Measurements from ENCODE around the gene ACKR2. TPM values are rescaled to one million over a fixed set of nuclear protein-coding genes. Genes with fewer than 3 reads are reported as not detected.

ACKR2 gene
- total RNA-seq, 6 experiments from 2014 or later = 17.0 to 36.1 (median 23.0) TPM

DNA sequence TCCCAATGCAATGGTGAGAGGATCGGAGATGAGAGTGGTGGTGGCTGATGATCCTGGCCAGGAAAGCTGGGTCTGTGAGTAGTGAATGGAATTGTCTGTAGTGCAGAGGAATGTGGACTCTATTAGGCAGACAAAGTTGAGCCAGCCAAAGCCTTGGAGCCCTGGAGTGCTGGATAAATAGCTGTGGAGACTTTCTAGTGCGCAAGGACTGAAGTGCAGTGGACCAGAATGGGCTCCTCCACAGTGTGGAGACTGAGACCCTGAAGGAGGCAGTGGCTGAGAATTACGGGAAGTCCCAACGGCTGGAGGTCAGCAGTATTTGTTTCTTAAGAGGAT is 97.6 kb downstream of the ACKR2 start:
- H3K27ac ChIP-seq = no peak overlapping the region
- peaks cover 0 to 4% (median 0%) of the 10 kb centered on the region in 4 donors for H3K4me1 ChIP-seq
- H3K4me3 ChIP-seq = peak overlapping the region in 2 of 3 donors; percentile 64 to 71
- H3K27me3 ChIP-seq = no peaks in the 10 kb centered on the region
- no peak for TF ChIP-seq POLR2A (IDR thresholded peaks at IDR 0.05)
- TF ChIP-seq, protein P1, sequence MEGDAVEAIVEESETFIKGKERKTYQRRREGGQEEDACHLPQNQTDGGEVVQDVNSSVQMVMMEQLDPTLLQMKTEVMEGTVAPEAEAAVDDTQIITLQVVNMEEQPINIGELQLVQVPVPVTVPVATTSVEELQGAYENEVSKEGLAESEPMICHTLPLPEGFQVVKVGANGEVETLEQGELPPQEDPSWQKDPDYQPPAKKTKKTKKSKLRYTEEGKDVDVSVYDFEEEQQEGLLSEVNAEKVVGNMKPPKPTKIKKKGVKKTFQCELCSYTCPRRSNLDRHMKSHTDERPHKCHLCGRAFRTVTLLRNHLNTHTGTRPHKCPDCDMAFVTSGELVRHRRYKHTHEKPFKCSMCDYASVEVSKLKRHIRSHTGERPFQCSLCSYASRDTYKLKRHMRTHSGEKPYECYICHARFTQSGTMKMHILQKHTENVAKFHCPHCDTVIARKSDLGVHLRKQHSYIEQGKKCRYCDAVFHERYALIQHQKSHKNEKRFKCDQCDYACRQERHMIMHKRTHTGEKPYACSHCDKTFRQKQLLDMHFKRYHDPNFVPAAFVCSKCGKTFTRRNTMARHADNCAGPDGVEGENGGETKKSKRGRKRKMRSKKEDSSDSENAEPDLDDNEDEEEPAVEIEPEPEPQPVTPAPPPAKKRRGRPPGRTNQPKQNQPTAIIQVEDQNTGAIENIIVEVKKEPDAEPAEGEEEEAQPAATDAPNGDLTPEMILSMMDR (IDR thresholded peaks at IDR 0.05) = no peak
- ATAC-seq (peak in 1 of 4 donors; percentile 11), DNase-seq (no peak)
- no peaks in the 10 kb centered on the region for H3K9me3 ChIP-seq
- intact Hi-C loops (cut with DNase I) = no loop called here
- WGBS (ENCODE audit: insufficient coverage, low coverage, low lambda C conversion rate, missing lambda C conversion rate) = 71% methylated on average over 4 of the region's 4 CpGs
- no peaks in the 10 kb centered on the region for H3K36me3 ChIP-seq

DNA sequence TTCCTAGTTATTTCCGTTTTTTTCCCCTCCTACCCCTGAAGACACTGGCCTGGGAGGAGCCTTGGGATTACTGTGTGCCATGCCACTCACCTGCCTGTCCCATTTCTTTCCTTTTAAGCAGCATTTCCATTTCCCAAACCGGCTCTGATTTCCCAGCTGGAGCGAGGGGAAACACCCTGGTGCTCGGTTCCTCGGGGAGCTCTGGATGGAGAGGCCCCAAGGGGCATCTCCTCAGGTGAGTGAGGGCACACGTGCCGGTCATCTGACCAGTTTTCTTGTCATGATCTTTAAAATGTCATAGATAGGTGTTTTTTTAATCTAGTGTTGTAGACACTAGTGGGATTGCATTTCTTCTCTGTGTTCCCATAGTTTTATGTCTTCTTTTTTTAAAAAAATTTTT is 99.4 kb downstream of the ACKR2 start:
- peaks cover 0 to 4% (median 0%) of the 10 kb centered on the region in 4 donors for H3K9me3 ChIP-seq
- peaks cover 0 to 3% (median 0%) of the 10 kb centered on the region in 4 donors for H3K36me3 ChIP-seq
- peaks cover 0 to 4% (median 0%) of the 10 kb centered on the region in 4 donors for H3K4me1 ChIP-seq
- no peaks in the 10 kb centered on the region for H3K27me3 ChIP-seq
- WGBS (ENCODE audit: insufficient coverage, low coverage, low lambda C conversion rate, missing lambda C conversion rate) = 74% methylated on average over 4 of the region's 7 CpGs
- ATAC-seq = no peak
- TF ChIP-seq POLR2A (IDR thresholded peaks at IDR 0.05) = no peak
- TF ChIP-seq, protein P1 (IDR thresholded peaks at IDR 0.05) = no peak
- H3K4me3 ChIP-seq = no peak overlapping the region
- no peak overlapping the region for H3K27ac ChIP-seq
- DNase-seq = no peak
- intact Hi-C loops (cut with DNase I) = no loop called here

DNA sequence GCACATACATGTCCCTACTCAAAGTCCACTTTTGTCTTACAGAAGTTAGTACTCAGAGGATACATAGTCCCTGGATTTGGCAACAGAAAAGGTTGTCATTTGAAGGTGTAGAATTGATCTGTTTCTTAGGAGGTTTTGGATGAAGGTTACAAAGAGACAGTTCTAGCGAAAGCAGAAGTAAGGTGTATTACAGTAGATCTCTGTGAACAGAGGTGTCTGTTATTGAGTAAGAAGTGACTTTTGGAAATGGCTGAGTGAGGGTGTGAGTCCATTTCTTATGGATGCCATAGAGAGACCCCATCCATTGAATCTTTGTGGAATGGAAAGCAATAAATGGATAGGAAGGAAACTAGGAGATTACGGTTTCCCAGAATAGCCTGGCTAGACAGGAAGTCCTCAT is 102.3 kb downstream of the ACKR2 start:
- H3K27me3 ChIP-seq = no peaks in the 10 kb centered on the region
- H3K4me3 ChIP-seq = no peak overlapping the region
- intact Hi-C loops (cut with DNase I) = no loop called here
- H3K27ac ChIP-seq = no peak overlapping the region
- H3K36me3 ChIP-seq = peaks cover 0 to 12% (median 0%) of the 10 kb centered on the region in 4 donors
- peaks cover 0 to 22% (median 9%) of the 10 kb centered on the region in 4 donors for H3K9me3 ChIP-seq
- TF ChIP-seq, protein P1 (IDR thresholded peaks at IDR 0.05) = no peak
- TF ChIP-seq POLR2A (IDR thresholded peaks at IDR 0.05) = no peak
- ATAC-seq (no peak), DNase-seq (no peak)
- H3K4me1 ChIP-seq = peaks cover 0 to 2% (median 0%) of the 10 kb centered on the region in 4 donors
- 100% methylated on average over 2 of the region's 2 CpGs for WGBS (ENCODE audit: insufficient coverage, low coverage, low lambda C conversion rate, missing lambda C conversion rate)

DNA sequence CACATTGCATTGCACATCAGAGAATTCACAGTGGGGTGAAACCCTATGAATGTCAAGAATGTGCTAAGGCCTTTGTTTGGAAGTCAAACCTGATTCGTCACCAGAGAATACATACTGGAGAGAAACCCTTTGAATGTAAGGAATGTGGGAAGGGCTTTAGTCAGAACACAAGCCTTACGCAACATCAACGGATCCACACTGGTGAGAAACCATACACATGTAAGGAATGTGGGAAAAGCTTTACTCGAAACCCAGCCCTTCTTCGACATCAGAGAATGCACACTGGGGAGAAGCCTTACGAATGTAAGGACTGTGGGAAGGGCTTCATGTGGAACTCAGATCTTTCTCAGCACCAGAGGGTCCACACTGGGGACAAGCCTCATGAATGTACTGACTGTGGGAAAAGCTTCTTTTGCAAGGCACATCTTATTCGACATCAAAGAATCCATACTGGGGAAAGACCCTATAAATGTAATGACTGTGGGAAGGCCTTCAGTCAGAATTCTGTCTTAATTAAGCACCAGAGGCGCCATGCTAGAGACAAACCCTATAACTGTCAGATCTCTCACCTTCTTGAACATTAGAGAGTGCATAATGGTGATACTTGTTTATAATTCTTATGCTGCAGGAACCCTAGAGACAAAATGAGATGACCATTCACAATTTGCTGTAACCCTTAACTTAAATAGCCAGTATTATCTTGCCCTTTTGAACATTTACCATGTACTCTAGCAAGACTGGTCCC is 105.7 kb downstream of the ACKR2 start:
- TF ChIP-seq, protein P1 (IDR thresholded peaks at IDR 0.05) = no peak
- no peak for TF ChIP-seq POLR2A (IDR thresholded peaks at IDR 0.05)
- Histone ChIP-seq H3K4me1 (no peaks in the 10 kb centered on the region), H3K27ac (no peak overlapping the region), H3K9me3 (peaks cover 0 to 22% (median 10%) of the 10 kb centered on the region in 4 donors), H3K27me3 (no peaks in the 10 kb centered on the region), H3K4me3 (no peak overlapping the region), H3K36me3 (peaks cover 0 to 12% (median 0%) of the 10 kb centered on the region in 4 donors)
- intact Hi-C loops (cut with DNase I) = no loop called here
- DNase-seq (no peak), ATAC-seq (no peak)
- 89% methylated on average over 7 of the region's 8 CpGs for WGBS (ENCODE audit: insufficient coverage, low coverage, low lambda C conversion rate, missing lambda C conversion rate)

Small RNA genes within 50 kb of the gene (small RNA-seq; reads per million reads assigned to genes)
- gene CCDC13 = 0 reads per million in 2 experiments

Other genes starting within 250 kb of the ACKR2 start
- gene SEC22C, start 227.5 kb upstream of the ACKR2 start, total RNA-seq = 10 to 100 TPM; 11.3 to 23.6 (median 13.8) TPM
- 10 to 100 TPM; 12.0 to 22.8 (median 16.5) TPM for gene SS18L2, start 218.6 kb upstream of the ACKR2 start, total RNA-seq
- 10 to 100 TPM; 21.9 to 35.2 (median 28.4) TPM for gene NKTR, start 208.8 kb upstream of the ACKR2 start, total RNA-seq
- 1 to 10 TPM; 2.2 to 8.9 (median 4.9) TPM for gene ZBTB47, start 155.7 kb upstream of the ACKR2 start, total RNA-seq
- gene KLHL40, start 123.9 kb upstream of the ACKR2 start, total RNA-seq = under 1 TPM in 2 of 6 experiments, not detected in 4; 0.19 to 0.68 TPM
- gene HHATL, start 106.6 kb upstream of the ACKR2 start, total RNA-seq = 1 to 10 TPM in 1 of 6 experiments, under 1 TPM in 2, not detected in 3; 0.29 to 1.0 (median 0.60) TPM
- 1 to 10 TPM; 1.2 to 2.5 (median 1.6) TPM for gene CCDC13, start 36.2 kb upstream of the ACKR2 start, total RNA-seq
- gene HIGD1A, start 5.0 kb upstream of the ACKR2 start, total RNA-seq = 100 to 1,000 TPM; 104 to 348 (median 175) TPM
- gene CYP8B1, start 66.4 kb downstream of the ACKR2 start, total RNA-seq = 100 to 1,000 TPM; 237 to 478 (median 308) TPM
- 10 to 100 TPM in 1 of 6 experiments, 1 to 10 TPM in 5; 1.4 to 10.9 (median 3.3) TPM for gene ZNF662, start 96.7 kb downstream of the ACKR2 start, total RNA-seq
- gene GASK1A, start 169.9 kb downstream of the ACKR2 start, total RNA-seq = 10 to 100 TPM in 3 of 6 experiments, 1 to 10 TPM in 3; 5.5 to 17.5 (median 10.5) TPM